Astrocyte (in vitro differentiated cells and primary cell): ENCODE results near the gene TENM3. TPM values are rescaled to one million over a fixed set of nuclear protein-coding genes. Genes with fewer than 3 reads are reported as not detected.

Experiments used
- DNase-seq: peaks from one replicate; pipeline ENCODE4 v3.0.0-alpha.2; 2010; ENCODE audit warnings: low read depth
- FAIRE-seq: peaks from 2 replicates; lab custom pipeline; 2011; peaks lifted over from hg19 to GRCh38; lab: Jason Lieb, UNC
- H2AFZ ChIP-seq: 2 replicates; pipeline ENCODE4 v1.6.0; 2012; ENCODE audit warnings: low read depth, low read length, inconsistent platforms
- H3K27ac ChIP-seq: 2 replicates; pipeline ENCODE4 v1.5.1; 2011; ENCODE audit warnings: low read depth, low read length, inconsistent platforms
- H3K27me3 ChIP-seq: 2 replicates; pipeline ENCODE4 v1.6.0; 2011; ENCODE audit warnings: low read length, inconsistent platforms; ENCODE audit not compliant: insufficient read depth
- H3K36me3 ChIP-seq: 2 replicates; pipeline ENCODE4 v1.5.1; 2011; ENCODE audit warnings: low read length, inconsistent platforms; ENCODE audit not compliant: insufficient read depth
- H3K4me1 ChIP-seq: 2 replicates; pipeline ENCODE4 v1.5.1; 2011; ENCODE audit warnings: low read length, inconsistent platforms; ENCODE audit not compliant: insufficient read depth
- H3K4me2 ChIP-seq: 2 replicates; pipeline ENCODE4 v1.6.0; 2012; ENCODE audit warnings: low read length, inconsistent platforms
- H3K4me3 ChIP-seq: 2 replicates; pipeline ENCODE4 v1.5.1; 2011; ENCODE audit warnings: low read depth, mild to moderate bottlenecking, low read length, inconsistent platforms; ENCODE audit not compliant: insufficient read depth
- H3K79me2 ChIP-seq: 2 replicates; pipeline ENCODE4 v1.6.0; 2012; ENCODE audit warnings: mild to moderate bottlenecking, low read length, inconsistent platforms; ENCODE audit not compliant: insufficient read depth
- H3K9ac ChIP-seq: 2 replicates; pipeline ENCODE4 v1.6.0; 2012; ENCODE audit warnings: mild to moderate bottlenecking, low read length, inconsistent platforms
- H3K9me3 ChIP-seq: 2 replicates; pipeline ENCODE4 v1.5.1; 2012; ENCODE audit warnings: low read depth, mild to moderate bottlenecking, low read length, inconsistent platforms; ENCODE audit not compliant: insufficient read depth
- H4K20me1 ChIP-seq: 2 replicates; pipeline ENCODE4 v1.6.0; 2012; ENCODE audit warnings: low read length, inconsistent platforms; ENCODE audit not compliant: insufficient read depth
- H3K27ac Mint-ChIP-seq: one replicate; pipeline ENCODE4 v1.8.0; 2021; ENCODE audit warnings: mild to moderate bottlenecking, mixed read lengths; ENCODE audit not compliant: unreplicated experiment
- H3K27me3 Mint-ChIP-seq: one replicate; pipeline ENCODE4 v1.8.0; 2021; ENCODE audit warnings: low read depth, mixed read lengths; ENCODE audit not compliant: unreplicated experiment
- H3K36me3 Mint-ChIP-seq: one replicate; pipeline ENCODE4 v1.8.0; 2021; ENCODE audit warnings: low read depth, mixed read lengths; ENCODE audit not compliant: unreplicated experiment
- H3K4me1 Mint-ChIP-seq: one replicate; pipeline ENCODE4 v1.8.0; 2021; ENCODE audit warnings: low read depth, mixed read lengths; ENCODE audit not compliant: unreplicated experiment
- H3K4me3 Mint-ChIP-seq: one replicate; pipeline ENCODE4 v1.8.0; 2021; ENCODE audit warnings: mild to moderate bottlenecking, moderate library complexity, mixed read lengths; ENCODE audit not compliant: unreplicated experiment
- H3K9me3 Mint-ChIP-seq: one replicate; pipeline ENCODE4 v1.8.0; 2021; ENCODE audit warnings: mild to moderate bottlenecking, mixed read lengths; ENCODE audit not compliant: unreplicated experiment
- EZH2 ChIP-seq: IDR thresholded peaks from 2 replicates; pipeline ENCODE4 v1.6.1; 2012; ENCODE audit warnings: mild to moderate bottlenecking, low read length, inconsistent platforms; ENCODE audit not compliant: insufficient read depth
- total RNA-seq: library from RNA; stranded (reverse); gene quantifications from 2 replicates; pipeline ENCODE4 v1.2.1, GENCODE V29; 2021
- TF ChIP-seq, protein P1 (sequence below): IDR thresholded peaks from 2 replicates; pipeline ENCODE4 v1.5.1; 2011; ENCODE audit warnings: low read depth, mild to moderate bottlenecking, inconsistent platforms, low read length, moderate library complexity; ENCODE audit not compliant: insufficient read depth

Gene TENM3
- total RNA-seq, 1 donor from 2014 or later: 127 TPM

- H3K27ac Mint-ChIP-seq: no peak overlapping the region
- H3K79me2 ChIP-seq: peaks cover 36% of the 10 kb centered on the region
- H3K36me3 Mint-ChIP-seq: no peaks in the 10 kb centered on the region
Observed at GRCh38 chr4:182502064-182502463, 258.9 kb downstream of the TENM3 start.

DNA sequence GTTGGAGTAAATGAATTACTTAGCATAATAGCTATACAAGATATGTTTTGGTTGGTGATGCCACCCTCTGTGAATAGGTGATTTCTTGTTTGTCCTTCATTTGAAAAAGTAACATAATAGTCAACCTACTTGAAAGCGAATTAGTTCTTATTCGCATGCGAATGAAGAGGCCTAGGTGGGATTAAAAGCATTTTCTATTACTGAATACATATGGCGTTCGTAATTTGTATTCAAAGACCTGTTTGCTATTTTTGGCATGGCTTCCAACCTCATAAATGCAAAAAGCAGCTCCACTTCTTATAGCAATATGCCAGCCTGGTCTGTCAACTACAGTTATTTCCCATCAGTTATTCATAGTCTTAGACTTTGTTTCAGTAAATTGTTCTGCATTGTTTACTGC lies 261.3 kb downstream of the TENM3 start:
- Histone ChIP-seq H3K4me1 (no peaks in the 10 kb centered on the region), H3K36me3 (no peaks in the 10 kb centered on the region), H3K27me3 (no peaks in the 10 kb centered on the region), H2AFZ (no peak overlapping the region), H3K4me2 (no peak overlapping the region), H4K20me1 (peaks cover 4% of the 10 kb centered on the region), H3K9ac (no peak overlapping the region), H3K79me2 (peaks cover 36% of the 10 kb centered on the region), H3K27ac (no peak overlapping the region), H3K4me3 (no peak overlapping the region), H3K9me3 (no peaks in the 10 kb centered on the region)
- no peaks in the 10 kb centered on the region for H3K27me3 Mint-ChIP-seq
- FAIRE-seq (no peak), DNase-seq (peak; percentile 30)
- TF ChIP-seq, protein P1, sequence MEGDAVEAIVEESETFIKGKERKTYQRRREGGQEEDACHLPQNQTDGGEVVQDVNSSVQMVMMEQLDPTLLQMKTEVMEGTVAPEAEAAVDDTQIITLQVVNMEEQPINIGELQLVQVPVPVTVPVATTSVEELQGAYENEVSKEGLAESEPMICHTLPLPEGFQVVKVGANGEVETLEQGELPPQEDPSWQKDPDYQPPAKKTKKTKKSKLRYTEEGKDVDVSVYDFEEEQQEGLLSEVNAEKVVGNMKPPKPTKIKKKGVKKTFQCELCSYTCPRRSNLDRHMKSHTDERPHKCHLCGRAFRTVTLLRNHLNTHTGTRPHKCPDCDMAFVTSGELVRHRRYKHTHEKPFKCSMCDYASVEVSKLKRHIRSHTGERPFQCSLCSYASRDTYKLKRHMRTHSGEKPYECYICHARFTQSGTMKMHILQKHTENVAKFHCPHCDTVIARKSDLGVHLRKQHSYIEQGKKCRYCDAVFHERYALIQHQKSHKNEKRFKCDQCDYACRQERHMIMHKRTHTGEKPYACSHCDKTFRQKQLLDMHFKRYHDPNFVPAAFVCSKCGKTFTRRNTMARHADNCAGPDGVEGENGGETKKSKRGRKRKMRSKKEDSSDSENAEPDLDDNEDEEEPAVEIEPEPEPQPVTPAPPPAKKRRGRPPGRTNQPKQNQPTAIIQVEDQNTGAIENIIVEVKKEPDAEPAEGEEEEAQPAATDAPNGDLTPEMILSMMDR: no peak
- TF ChIP-seq EZH2: no peak
- H3K4me1 Mint-ChIP-seq: peaks cover 12% of the 10 kb centered on the region
- H3K9me3 Mint-ChIP-seq: no peaks in the 10 kb centered on the region
- H3K27ac Mint-ChIP-seq: no peak overlapping the region
- no peaks in the 10 kb centered on the region for H3K36me3 Mint-ChIP-seq
- H3K4me3 Mint-ChIP-seq: no peak overlapping the region

More at GRCh38 chr4:182502064-182502463, 258.9 kb downstream of the TENM3 start:
- no peaks in the 10 kb centered on the region for H3K9me3 ChIP-seq
- no peak overlapping the region for H3K4me3 Mint-ChIP-seq
- DNase-seq (no peak), FAIRE-seq (no peak)
- H3K4me3 ChIP-seq: no peak overlapping the region
- no peaks in the 10 kb centered on the region for H3K4me1 ChIP-seq
- no peak overlapping the region for H3K4me2 ChIP-seq
- H3K9ac ChIP-seq: no peak overlapping the region
- no peaks in the 10 kb centered on the region for H3K27me3 ChIP-seq
- H3K36me3 ChIP-seq: no peaks in the 10 kb centered on the region
- no peaks in the 10 kb centered on the region for H3K27me3 Mint-ChIP-seq
- H3K9me3 Mint-ChIP-seq: no peaks in the 10 kb centered on the region
- no peak overlapping the region for H2AFZ ChIP-seq
- TF ChIP-seq, protein P1: no peak
- TF ChIP-seq EZH2: no peak
- no peak overlapping the region for H3K27ac ChIP-seq
- peaks cover 4% of the 10 kb centered on the region for H4K20me1 ChIP-seq
- peaks cover 10% of the 10 kb centered on the region for H3K4me1 Mint-ChIP-seq

DNA sequence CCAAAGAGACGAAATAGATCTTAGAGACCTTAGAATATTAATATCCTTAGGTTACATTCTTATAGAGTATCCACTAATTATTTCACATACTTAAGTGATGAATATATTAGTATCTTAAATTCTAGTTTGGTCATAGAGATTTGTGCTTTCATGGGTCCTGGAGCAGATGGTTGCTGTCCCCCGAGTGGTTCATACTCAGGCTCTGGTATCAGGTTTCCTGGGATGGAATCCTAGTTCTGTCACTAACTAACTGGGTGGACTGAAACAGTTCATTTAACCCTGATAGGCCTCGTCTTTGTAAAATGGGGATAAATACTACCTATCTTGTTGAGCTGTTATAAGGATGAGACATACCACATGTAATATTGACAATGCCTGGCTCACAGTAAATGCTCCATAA lies 264.6 kb downstream of the TENM3 start:
- Histone ChIP-seq H3K4me3 (no peak overlapping the region), H4K20me1 (peaks cover 4% of the 10 kb centered on the region), H3K27ac (no peak overlapping the region), H2AFZ (no peak overlapping the region), H3K27me3 (no peaks in the 10 kb centered on the region), H3K4me1 (no peaks in the 10 kb centered on the region), H3K4me2 (no peak overlapping the region), H3K9me3 (no peaks in the 10 kb centered on the region), H3K9ac (no peak overlapping the region), H3K36me3 (no peaks in the 10 kb centered on the region), H3K79me2 (peaks cover 31% of the 10 kb centered on the region)
- no peak for TF ChIP-seq EZH2
- TF ChIP-seq, protein P1: no peak
- DNase-seq: no peak
- no peak overlapping the region for H3K4me3 Mint-ChIP-seq
- FAIRE-seq: no peak
- H3K36me3 Mint-ChIP-seq: no peaks in the 10 kb centered on the region
- H3K27me3 Mint-ChIP-seq: no peaks in the 10 kb centered on the region
- H3K27ac Mint-ChIP-seq: no peak overlapping the region
- H3K9me3 Mint-ChIP-seq: no peaks in the 10 kb centered on the region
- H3K4me1 Mint-ChIP-seq: peaks cover 3% of the 10 kb centered on the region
